Stimulated activated CD8-positive, alpha-beta memory T cell treated with anti-CD3 and anti-CD28 coated beads, Interleukin-12 subunit alpha, Interleukin-12 subunit beta, amount 100 ng/mL, for 1 hour (primary cell): ENCODE data around the gene CYP24A1.
"Not testable (repeated sequence)": the region's sequence is repeated elsewhere in the genome, so short reads cannot be mapped to it uniquely, and the experiment has no call there.

ENCODE experiments used
- DNase-seq: peaks from one replicate; pipeline ENCODE4 v3.0.0-alpha.2; 2020; ENCODE audit warnings: low read depth

The CYP24A1 gene

GRCh38 chr20:54132612-54133433 lies 41.0 kb downstream of the CYP24A1 start:
- no peak for DNase-seq

GRCh38 chr20:54131675-54132611 lies 41.8 kb downstream of the CYP24A1 start:
- no peak for DNase-seq

GRCh38 chr20:54131125-54131524 lies 42.7 kb downstream of the CYP24A1 start:
- DNase-seq: not testable (repeated sequence)

- DNase-seq: no peak
These were observed 44.4 kb downstream of the CYP24A1 start for GRCh38 chr20:54129350-54129749.

GRCh38 chr20:54127855-54128574 lies 45.8 kb downstream of the CYP24A1 start:
- DNase-seq: no peak

GRCh38 chr20:54126806-54127655 lies 46.8 kb downstream of the CYP24A1 start:
- DNase-seq: no peak

- DNase-seq: not testable (repeated sequence)
These were observed 47.5 kb downstream of the CYP24A1 start for GRCh38 chr20:54126328-54126727.

- no peak for DNase-seq
These were observed 50.1 kb downstream of the CYP24A1 start for GRCh38 chr20:54123587-54124180.

- DNase-seq: no peak
These were observed 50.9 kb downstream of the CYP24A1 start for GRCh38 chr20:54122681-54123586.

GRCh38 chr20:54122189-54122588 lies 51.6 kb downstream of the CYP24A1 start:
- DNase-seq: no peak

- DNase-seq: no peak
These were observed 54.0 kb downstream of the CYP24A1 start for GRCh38 chr20:54119744-54120143.

- no peak for DNase-seq
These were observed 55.4 kb downstream of the CYP24A1 start for GRCh38 chr20:54118220-54119001.

- DNase-seq: no peak
These were observed 57.1 kb downstream of the CYP24A1 start for GRCh38 chr20:54116550-54117235.

- no peak for DNase-seq
These were observed 58.5 kb downstream of the CYP24A1 start for GRCh38 chr20:54115172-54115854.

GRCh38 chr20:54114109-54114508 lies 59.7 kb downstream of the CYP24A1 start:
- DNase-seq: no peak

- no peak for DNase-seq
These were observed 60.2 kb downstream of the CYP24A1 start for GRCh38 chr20:54113566-54113965.

- no peak for DNase-seq
These were observed 61.4 kb downstream of the CYP24A1 start for GRCh38 chr20:54112221-54112884.
